ENCODE results near the gene FBXO36. TPM values are rescaled to one million over a fixed set of nuclear protein-coding genes. Genes with fewer than 3 reads are reported as not detected.

Gene FBXO36
- total and polyA plus RNA-seq, 2 of the 13 experiments (the other 11 are each of a cell fraction or from before 2014, with no cell fraction given): 2.8 TPM

- intact Hi-C loops (cut with micrococcal nuclease; ENCODE audit: unreplicated experiment): no loop called here
- in situ Hi-C loops (cut with HindIII; ENCODE audit: extremely low pct_ligation_motif_present, low pct_unique_long_range_greater_than_20kb): loop anchor here (25.0 kb wide), 1 partner anchor 800 kb away; no protein-coding TSS in a partner anchor
- H3K36me3 ChIP-seq (replicated peaks in 1 of 2; ENCODE audit: control insufficient read depth in 1 of 2, insufficient read depth in 2 of 2, low read length in 2 of 2): no peaks in the 10 kb centered on the region
- DNase-seq (ENCODE audit: low spot score) (no peak), ATAC-seq (no peak), FAIRE-seq (no peak)
- no peak overlapping the region for H3K4me2 ChIP-seq (ENCODE audit: low read depth, low read length)
- no peak overlapping the region for H2AFZ ChIP-seq (ENCODE audit: low read length)
- ChIA-PET POLR2A (no interaction called here), CTCF (ENCODE audit: low intra/inter-chr PET ratio, low total read pairs) (no interaction called here)
- H3K9ac ChIP-seq (ENCODE audit: insufficient read depth, low read depth, low read length): no peak overlapping the region
- H3K9me3 ChIP-seq (ENCODE audit: low read length): peaks cover 9% of the 10 kb centered on the region
- TF ChIP-seq SNAPC4 (CRISPR knock-in tag; IDR thresholded peaks at IDR 0.05) (no peak), ZNF816 (CRISPR knock-in tag; IDR thresholded peaks at IDR 0.05; ENCODE audit: borderline replicate concordance) (no peak), ZNF841 (CRISPR knock-in tag; IDR thresholded peaks at IDR 0.05; ENCODE audit: borderline replicate concordance) (no peak), EHMT2 (IDR thresholded peaks at IDR 0.05; ENCODE audit: borderline replicate concordance, low read depth, low read length) (no peak), REXO4 (CRISPR knock-in tag; IDR thresholded peaks at IDR 0.05; ENCODE audit: borderline replicate concordance) (no peak), ZNF7 (CRISPR knock-in tag; IDR thresholded peaks at IDR 0.05) (no peak)
- TF ChIP-seq, protein P1, sequence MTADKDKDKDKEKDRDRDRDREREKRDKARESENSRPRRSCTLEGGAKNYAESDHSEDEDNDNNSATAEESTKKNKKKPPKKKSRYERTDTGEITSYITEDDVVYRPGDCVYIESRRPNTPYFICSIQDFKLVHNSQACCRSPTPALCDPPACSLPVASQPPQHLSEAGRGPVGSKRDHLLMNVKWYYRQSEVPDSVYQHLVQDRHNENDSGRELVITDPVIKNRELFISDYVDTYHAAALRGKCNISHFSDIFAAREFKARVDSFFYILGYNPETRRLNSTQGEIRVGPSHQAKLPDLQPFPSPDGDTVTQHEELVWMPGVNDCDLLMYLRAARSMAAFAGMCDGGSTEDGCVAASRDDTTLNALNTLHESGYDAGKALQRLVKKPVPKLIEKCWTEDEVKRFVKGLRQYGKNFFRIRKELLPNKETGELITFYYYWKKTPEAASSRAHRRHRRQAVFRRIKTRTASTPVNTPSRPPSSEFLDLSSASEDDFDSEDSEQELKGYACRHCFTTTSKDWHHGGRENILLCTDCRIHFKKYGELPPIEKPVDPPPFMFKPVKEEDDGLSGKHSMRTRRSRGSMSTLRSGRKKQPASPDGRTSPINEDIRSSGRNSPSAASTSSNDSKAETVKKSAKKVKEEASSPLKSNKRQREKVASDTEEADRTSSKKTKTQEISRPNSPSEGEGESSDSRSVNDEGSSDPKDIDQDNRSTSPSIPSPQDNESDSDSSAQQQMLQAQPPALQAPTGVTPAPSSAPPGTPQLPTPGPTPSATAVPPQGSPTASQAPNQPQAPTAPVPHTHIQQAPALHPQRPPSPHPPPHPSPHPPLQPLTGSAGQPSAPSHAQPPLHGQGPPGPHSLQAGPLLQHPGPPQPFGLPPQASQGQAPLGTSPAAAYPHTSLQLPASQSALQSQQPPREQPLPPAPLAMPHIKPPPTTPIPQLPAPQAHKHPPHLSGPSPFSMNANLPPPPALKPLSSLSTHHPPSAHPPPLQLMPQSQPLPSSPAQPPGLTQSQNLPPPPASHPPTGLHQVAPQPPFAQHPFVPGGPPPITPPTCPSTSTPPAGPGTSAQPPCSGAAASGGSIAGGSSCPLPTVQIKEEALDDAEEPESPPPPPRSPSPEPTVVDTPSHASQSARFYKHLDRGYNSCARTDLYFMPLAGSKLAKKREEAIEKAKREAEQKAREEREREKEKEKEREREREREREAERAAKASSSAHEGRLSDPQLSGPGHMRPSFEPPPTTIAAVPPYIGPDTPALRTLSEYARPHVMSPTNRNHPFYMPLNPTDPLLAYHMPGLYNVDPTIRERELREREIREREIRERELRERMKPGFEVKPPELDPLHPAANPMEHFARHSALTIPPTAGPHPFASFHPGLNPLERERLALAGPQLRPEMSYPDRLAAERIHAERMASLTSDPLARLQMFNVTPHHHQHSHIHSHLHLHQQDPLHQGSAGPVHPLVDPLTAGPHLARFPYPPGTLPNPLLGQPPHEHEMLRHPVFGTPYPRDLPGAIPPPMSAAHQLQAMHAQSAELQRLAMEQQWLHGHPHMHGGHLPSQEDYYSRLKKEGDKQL (CRISPR knock-in tag; IDR thresholded peaks at IDR 0.05; ENCODE audit: low read depth): no peak
- TF ChIP-seq, protein P2, sequence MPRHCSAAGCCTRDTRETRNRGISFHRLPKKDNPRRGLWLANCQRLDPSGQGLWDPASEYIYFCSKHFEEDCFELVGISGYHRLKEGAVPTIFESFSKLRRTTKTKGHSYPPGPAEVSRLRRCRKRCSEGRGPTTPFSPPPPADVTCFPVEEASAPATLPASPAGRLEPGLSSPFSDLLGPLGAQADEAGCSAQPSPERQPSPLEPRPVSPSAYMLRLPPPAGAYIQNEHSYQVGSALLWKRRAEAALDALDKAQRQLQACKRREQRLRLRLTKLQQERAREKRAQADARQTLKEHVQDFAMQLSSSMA (CRISPR knock-in tag; IDR thresholded peaks at IDR 0.05): no peak
- 87% methylated on average over 10 of the region's 10 CpGs for WGBS (ENCODE audit: low lambda C conversion rate)
- H3K27ac ChIP-seq (ENCODE audit: extremely low read length, insufficient read depth, low read length): no peak overlapping the region
- BruUV-seq (replicated peaks): no TSS peak
- no peaks in the 10 kb centered on the region; the same call in 1 of the 2 replicates for H4K20me1 ChIP-seq (ENCODE audit: insufficient read depth, low read length)
- H3K27me3 ChIP-seq (ENCODE audit: control insufficient read depth in 1 of 2, insufficient read depth in 2 of 2, low read length in 2 of 2): no peaks in the 10 kb centered on the region
- no peak overlapping the region for H3K4me3 ChIP-seq (replicated peaks in 1 of 3; ENCODE audit: insufficient read depth in 1 of 3, low read depth in 2 of 3, low read length in 3 of 3)
- no peaks in the 10 kb centered on the region for H3K79me2 ChIP-seq (ENCODE audit: insufficient read depth, low read length)
- H3K4me1 ChIP-seq (ENCODE audit: insufficient read depth, low read length): peaks cover 26% of the 10 kb centered on the region
These were observed 90.1 kb downstream of the FBXO36 start for GRCh38 chr2:230012267-230012884.

Measured in HepG2 (cell line).